Esophagus muscularis mucosa (tissue), 4 donors: ENCODE measurements around the gene BCS1L.

Experiments used
- CTCF ChIP-seq, 3 experiments: fragments of 200-600 bp in 2 of 3; fragments of 450-650 bp in 1 of 3; sonication (generic) in 2 of 3; IDR thresholded peaks; one replicate each; pipeline ENCODE4 v1.5.1; 2017 to 2019; ENCODE audit warnings: antibody characterized with exemption in 3 of 3, mild to moderate bottlenecking in 2 of 3, moderate library complexity in 1 of 3
- EP300 ChIP-seq: sonication (generic); formaldehyde crosslinking; IDR thresholded peaks from one replicate; pipeline ENCODE4 v1.6.1; 2017; ENCODE audit warnings: antibody characterized with exemption
- POLR2A ChIP-seq: fragments of 450-650 bp; IDR thresholded peaks from one replicate; pipeline ENCODE4 v1.6.1; 2017; ENCODE audit warnings: antibody characterized with exemption, moderate library complexity, mild to moderate bottlenecking, low read depth
- POLR2AphosphoS5 ChIP-seq, 2 donors: sonication (generic); formaldehyde crosslinking; IDR thresholded peaks; one replicate each; pipeline ENCODE4 v1.6.1; 2017; ENCODE audit warnings: antibody characterized with exemption in 2 of 2

- no peak for TF ChIP-seq CTCF (IDR thresholded peaks at IDR 0.05)
- TF ChIP-seq POLR2A = no peak
- TF ChIP-seq POLR2AphosphoS5 (IDR thresholded peaks at IDR 0.05) = no peak
- no peak for TF ChIP-seq EP300
Observed at GRCh38 chr2:218638372-218638771, 21.1 kb upstream of the BCS1L start.
